ENCODE data around the gene ST3GAL2.
"Not testable (repeated sequence)": the region's sequence is repeated elsewhere in the genome, so short reads cannot be mapped to it uniquely, and the experiment has no call there.

Gene ST3GAL2

GRCh38 chr16:70399381-70399780 lies 39.5 kb downstream of the ST3GAL2 start:
- Mint-ChIP-seq H3K4me3 (no peak overlapping the region), H3K27me3 (no peaks in the 10 kb centered on the region), H3K4me1 (peaks cover 27 to 33% of the 10 kb centered on the region in 2 donors), H3K27ac (no peak overlapping the region), H3K9me3 (no peaks in the 10 kb centered on the region), H3K36me3 (peaks cover 27 to 56% of the 10 kb centered on the region in 2 donors)
- DNase-seq: no peak
- ATAC-seq (replicated peaks): no peak

GRCh38 chr16:70398177-70398743 lies 40.6 kb downstream of the ST3GAL2 start:
- H3K36me3 Mint-ChIP-seq: peaks cover 28 to 58% of the 10 kb centered on the region in 2 donors

DNA sequence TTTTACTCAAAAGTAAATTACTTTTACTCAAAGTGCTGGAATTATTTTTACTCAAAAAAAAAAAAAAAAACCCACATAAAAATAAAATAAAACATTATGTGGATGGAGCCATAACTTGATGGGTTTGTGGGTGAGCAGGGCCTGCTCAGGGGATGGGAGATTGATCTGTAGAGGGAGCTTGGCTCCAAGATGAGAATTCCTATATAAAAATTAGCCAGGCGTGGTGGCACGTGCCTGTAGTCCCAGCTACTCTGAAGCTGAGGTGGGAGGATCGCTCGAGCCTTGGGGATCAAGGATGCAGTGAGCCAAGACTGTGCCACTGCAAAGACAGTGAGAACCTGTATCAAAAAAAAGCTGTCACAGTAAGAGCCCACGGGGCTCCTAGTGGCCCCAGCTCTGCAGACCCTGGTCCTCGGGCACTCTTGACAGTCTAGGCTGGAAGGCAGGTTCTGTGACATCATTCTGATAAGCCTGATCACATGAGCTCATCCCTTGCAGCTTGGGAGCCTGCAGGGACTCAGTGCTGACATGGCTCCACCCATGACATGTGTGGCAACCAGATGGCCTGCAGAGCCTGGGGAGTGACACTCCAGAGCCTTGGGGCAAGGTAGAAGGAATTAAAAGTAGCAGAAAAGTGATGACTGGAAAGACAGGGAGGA lies 42.5 kb downstream of the ST3GAL2 start:
- Mint-ChIP-seq H3K27ac (no peak overlapping the region), H3K27me3 (no peaks in the 10 kb centered on the region), H3K4me1 (peaks cover 11% of the 10 kb centered on the region in 2 donors), H3K4me3 (no peak overlapping the region), H3K9me3 (no peaks in the 10 kb centered on the region), H3K36me3 (peaks cover 31 to 61% of the 10 kb centered on the region in 2 donors)
- DNase-seq (no peak), ATAC-seq (replicated peaks) (no peak)

More at GRCh38 chr16:70398177-70398743, 40.6 kb downstream of the ST3GAL2 start:
- no peak overlapping the region for H3K27ac Mint-ChIP-seq
- no peaks in the 10 kb centered on the region for H3K9me3 Mint-ChIP-seq
- DNase-seq (no peak), ATAC-seq (replicated peaks) (no peak)
- H3K4me1 Mint-ChIP-seq: peaks cover 17 to 22% of the 10 kb centered on the region in 2 donors
- no peaks in the 10 kb centered on the region for H3K27me3 Mint-ChIP-seq
- H3K4me3 Mint-ChIP-seq: no peak overlapping the region

GRCh38 chr16:70395345-70395901 lies 43.5 kb downstream of the ST3GAL2 start:
- DNase-seq (peak; percentile 41), ATAC-seq (replicated peaks) (peak; percentile 92)
- Mint-ChIP-seq H3K36me3 (peaks cover 28 to 60% of the 10 kb centered on the region in 2 donors), H3K27me3 (no peaks in the 10 kb centered on the region), H3K4me1 (peaks cover 5 to 8% of the 10 kb centered on the region in 2 donors), H3K27ac (no peak overlapping the region), H3K9me3 (no peaks in the 10 kb centered on the region), H3K4me3 (no peak overlapping the region)

DNA sequence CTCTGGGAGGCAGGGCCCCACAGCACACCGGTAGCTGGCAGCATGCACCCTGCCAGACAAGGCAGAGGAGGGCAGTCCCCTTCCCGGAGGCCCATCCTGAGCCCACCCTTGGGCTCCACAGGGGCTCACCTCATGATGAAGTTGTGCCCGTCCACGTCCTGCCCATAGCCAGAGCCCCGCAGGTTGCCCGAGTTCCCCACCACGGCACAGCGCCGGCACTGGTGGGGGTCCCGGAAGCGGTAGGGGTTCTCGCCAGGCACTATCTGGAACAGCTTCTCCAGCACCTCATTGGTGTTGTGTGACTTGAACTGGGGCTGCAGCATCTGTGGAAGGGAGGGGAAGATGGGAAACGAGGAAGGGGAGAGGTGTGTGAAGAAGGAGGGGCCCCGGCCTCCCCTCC lies 44.0 kb downstream of the ST3GAL2 start:
- Mint-ChIP-seq H3K27me3 (no peaks in the 10 kb centered on the region), H3K9me3 (no peaks in the 10 kb centered on the region), H3K27ac (no peak overlapping the region), H3K36me3 (peaks cover 32 to 60% of the 10 kb centered on the region in 2 donors), H3K4me1 (peaks cover 5% of the 10 kb centered on the region in 2 donors), H3K4me3 (no peak overlapping the region)
- ATAC-seq (replicated peaks) (no peak), DNase-seq (no peak)

GRCh38 chr16:70393662-70394061 lies 45.2 kb downstream of the ST3GAL2 start:
- H3K27me3 Mint-ChIP-seq: no peaks in the 10 kb centered on the region
- ATAC-seq (replicated peaks) (no peak), DNase-seq (no peak)
- H3K9me3 Mint-ChIP-seq: no peaks in the 10 kb centered on the region
- H3K36me3 Mint-ChIP-seq: peaks cover 33 to 54% of the 10 kb centered on the region in 2 donors
- H3K4me3 Mint-ChIP-seq: no peak overlapping the region
- H3K27ac Mint-ChIP-seq: no peak overlapping the region
- peaks cover 5% of the 10 kb centered on the region in 2 donors for H3K4me1 Mint-ChIP-seq

- DNase-seq (no peak), ATAC-seq (replicated peaks) (no peak)
- Mint-ChIP-seq H3K27me3 (no peaks in the 10 kb centered on the region), H3K9me3 (no peaks in the 10 kb centered on the region), H3K4me1 (peaks cover 5% of the 10 kb centered on the region in 2 donors), H3K27ac (no peak overlapping the region), H3K36me3 (peaks cover 40 to 53% of the 10 kb centered on the region in 2 donors), H3K4me3 (no peak overlapping the region)
Measured at GRCh38 chr16:70392606-70393005, 46.3 kb downstream of the ST3GAL2 start.

- H3K27ac Mint-ChIP-seq: no peak overlapping the region
Measured at GRCh38 chr16:70391881-70392481, 46.9 kb downstream of the ST3GAL2 start.

GRCh38 chr16:70391446-70391845 lies 47.5 kb downstream of the ST3GAL2 start:
- no peaks in the 10 kb centered on the region for H3K27me3 Mint-ChIP-seq
- peaks cover 3 to 5% of the 10 kb centered on the region in 2 donors for H3K4me1 Mint-ChIP-seq
- DNase-seq (no peak), ATAC-seq (replicated peaks) (no peak)
- H3K4me3 Mint-ChIP-seq: no peak overlapping the region
- H3K36me3 Mint-ChIP-seq: peaks cover 38 to 50% of the 10 kb centered on the region in 2 donors
- no peak overlapping the region for H3K27ac Mint-ChIP-seq
- no peaks in the 10 kb centered on the region for H3K9me3 Mint-ChIP-seq

More at GRCh38 chr16:70391881-70392481, 46.9 kb downstream of the ST3GAL2 start:
- no peaks in the 10 kb centered on the region for H3K9me3 Mint-ChIP-seq
- DNase-seq: no peak
- peaks cover 5% of the 10 kb centered on the region in 2 donors for H3K4me1 Mint-ChIP-seq
- no peak for ATAC-seq (replicated peaks)
- H3K4me3 Mint-ChIP-seq: no peak overlapping the region
- peaks cover 40 to 53% of the 10 kb centered on the region in 2 donors for H3K36me3 Mint-ChIP-seq
- no peaks in the 10 kb centered on the region for H3K27me3 Mint-ChIP-seq

- Mint-ChIP-seq H3K27me3 (no peaks in the 10 kb centered on the region), H3K4me3 (no peak overlapping the region), H3K27ac (no peak overlapping the region), H3K4me1 (peaks cover 3 to 5% of the 10 kb centered on the region in 2 donors), H3K9me3 (no peaks in the 10 kb centered on the region), H3K36me3 (peaks cover 40 to 49% of the 10 kb centered on the region in 2 donors)
- DNase-seq (no peak), ATAC-seq (replicated peaks) (no peak)
Measured at GRCh38 chr16:70390774-70391173, 48.1 kb downstream of the ST3GAL2 start.

DNA sequence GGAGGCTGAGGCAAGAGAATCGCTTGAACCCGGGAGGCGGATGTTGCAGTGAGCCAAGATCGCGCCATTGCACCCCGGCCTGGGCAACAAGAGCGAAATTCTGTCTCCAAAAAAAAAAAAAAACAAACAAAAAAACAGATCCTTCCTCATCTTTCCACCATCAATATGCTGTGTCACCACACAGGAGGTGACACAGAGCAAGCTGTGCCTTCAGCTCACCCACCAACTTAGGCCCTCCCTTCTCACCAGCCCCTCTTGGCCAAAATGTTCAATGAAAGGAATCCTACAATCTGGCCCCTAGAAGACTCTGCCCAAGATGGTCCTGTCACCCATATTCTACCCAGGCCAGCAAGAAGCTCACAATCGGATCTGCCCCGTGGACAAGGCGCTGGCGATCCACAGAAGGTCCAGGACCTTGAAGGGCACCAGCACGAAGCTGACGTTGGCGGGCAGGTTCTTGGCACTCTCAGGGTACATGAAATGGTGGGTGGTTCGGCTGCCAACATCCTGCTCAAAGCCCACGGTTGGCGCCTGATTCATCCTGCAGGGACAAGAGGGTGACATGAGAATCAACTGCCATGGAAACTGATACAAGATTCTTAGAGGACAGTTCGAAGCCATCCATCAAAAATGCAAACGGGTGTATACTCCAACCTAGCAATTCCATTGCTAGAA lies 50.8 kb downstream of the ST3GAL2 start:
- H3K27ac Mint-ChIP-seq: no peak overlapping the region
- no peak overlapping the region for H3K4me3 Mint-ChIP-seq
- no peak for DNase-seq
- no peaks in the 10 kb centered on the region for H3K27me3 Mint-ChIP-seq
- no peak for ATAC-seq (replicated peaks)
- peaks cover 35 to 49% of the 10 kb centered on the region in 2 donors for H3K36me3 Mint-ChIP-seq
- H3K4me1 Mint-ChIP-seq: peaks cover 0 to under 1% of the 10 kb centered on the region in 2 donors
- no peaks in the 10 kb centered on the region for H3K9me3 Mint-ChIP-seq

DNA sequence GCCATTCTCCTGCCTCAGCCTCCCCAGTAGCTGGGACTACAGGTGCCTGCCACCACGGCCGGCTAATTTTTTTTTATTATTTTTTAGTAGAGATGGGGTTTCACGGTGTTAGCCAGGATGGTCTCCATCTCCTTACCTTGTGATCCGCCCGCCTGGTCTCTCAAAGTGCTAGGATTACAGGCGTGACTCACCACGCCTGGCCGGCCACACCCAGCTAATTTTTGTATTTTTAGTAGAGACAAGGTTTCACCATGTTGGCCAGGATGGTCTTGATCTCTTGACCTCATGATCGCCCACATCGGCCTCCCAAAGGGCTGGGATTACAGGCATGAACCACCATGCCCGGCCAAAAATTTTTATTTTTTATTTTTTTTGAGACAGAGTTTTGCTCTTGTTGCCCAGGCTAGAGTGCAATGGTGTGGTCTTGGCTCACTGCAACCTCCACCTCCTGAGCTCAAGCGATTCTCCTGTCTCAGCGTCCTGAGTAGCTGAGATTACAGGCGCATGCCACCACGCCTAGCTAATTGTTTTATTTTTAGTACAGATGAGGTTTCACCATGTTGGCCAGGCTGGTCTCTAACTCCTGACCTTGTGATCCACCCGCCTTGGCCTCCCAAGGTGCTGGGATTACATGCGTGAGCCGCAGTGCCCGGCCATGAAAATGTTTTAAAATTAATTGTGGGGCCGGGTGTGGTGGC lies 52.5 kb downstream of the ST3GAL2 start:
- DNase-seq; H3K4me3 Mint-ChIP-seq; H3K27ac Mint-ChIP-seq; H3K4me1 Mint-ChIP-seq; ATAC-seq (replicated peaks); H3K27me3 Mint-ChIP-seq; H3K9me3 Mint-ChIP-seq: not testable (repeated sequence)
- H3K36me3 Mint-ChIP-seq: peaks cover 38 to 46% of the 10 kb centered on the region in 2 donors

GRCh38 chr16:70383421-70383960 lies 55.4 kb downstream of the ST3GAL2 start:
- no peaks in the 10 kb centered on the region for H3K9me3 Mint-ChIP-seq
- no peaks in the 10 kb centered on the region for H3K27me3 Mint-ChIP-seq
- peaks cover 37 to 38% of the 10 kb centered on the region in 2 donors for H3K36me3 Mint-ChIP-seq
- no peak for DNase-seq
- H3K27ac Mint-ChIP-seq: no peak overlapping the region
- no peak overlapping the region for H3K4me3 Mint-ChIP-seq
- no peak for ATAC-seq (replicated peaks)
- peaks cover 3 to 18% of the 10 kb centered on the region in 2 donors for H3K4me1 Mint-ChIP-seq

Measured in stimulated activated naive B cell treated with anti-CD40 and anti-IgM and Interleukin-4, amounts not matched to agents 10 μg/mL and 1 μg/mL and 100 μg/mL, for 72 hours (primary cell).